IMR-90 (cell line): Measurements from ENCODE around the gene THAP6. TPM values are rescaled to one million over a fixed set of nuclear protein-coding genes. Genes with fewer than 3 reads are reported as not detected.
"Not testable (repeated sequence)": the region's sequence is repeated elsewhere in the genome, so short reads cannot be mapped to it uniquely, and the experiment has no call there.

ENCODE experiments used
- ATAC-seq: fragments of 200-7000 bp; cut with Tn5 transposase; 2 replicates; pipeline ENCODE4 v1.9.1; 2020; ENCODE audit warnings: low read depth, mild to moderate bottlenecking, moderate library complexity
- BruUV-seq: library from RNA; stranded (reverse); fragments of 400-500 nt; replicated peaks from 2 replicates; lab custom pipeline; 2021; lab: Mats Ljungman, UMichigan
- CTCF ChIA-PET: fragments of 300-600 bp; formaldehyde crosslinking; extraction: SDS; loops from one replicate; lab custom pipeline; 2021; ENCODE audit warnings: antibody characterized with exemption; lab: Yijun Ruan, JAX
- POLR2A ChIA-PET: fragments of 300-600 bp; sonication (Branson Sonifier 250); formaldehyde crosslinking; loops from one replicate; lab custom pipeline; 2022; ENCODE audit warnings: antibody characterized with exemption; ENCODE audit not compliant: unreplicated experiment; lab: Charles Lee
- DNase-seq: peaks from one replicate; pipeline ENCODE4 v3.0.0; 2013
- H2AFZ ChIP-seq: replicated peaks from 2 replicates; pipeline ENCODE3; 2013; ENCODE audit warnings: low read length, mild to moderate bottlenecking; ENCODE audit not compliant: poor library complexity
- H2AK5ac ChIP-seq: 2 replicates; pipeline ENCODE4 v1.6.1; 2013; ENCODE audit warnings: low read depth, low read length, inconsistent platforms
- H2AK9ac ChIP-seq: replicated peaks from 2 replicates; pipeline ENCODE3; 2013; ENCODE audit warnings: mild to moderate bottlenecking, low read depth, low read length, moderate library complexity; ENCODE audit not compliant: poor library complexity
- H2BK120ac ChIP-seq: 2 replicates; pipeline ENCODE4 v1.6.1; 2013; ENCODE audit warnings: low read depth, low read length, inconsistent platforms
- H2BK15ac ChIP-seq: 3 replicates; pipeline ENCODE4 v1.6.1; 2013; ENCODE audit warnings: low read depth, low read length, inconsistent platforms
- H2BK20ac ChIP-seq: 2 replicates; pipeline ENCODE4 v1.6.1; 2013; ENCODE audit warnings: low read depth, mild to moderate bottlenecking, inconsistent platforms, low read length, moderate library complexity
- H2BK5ac ChIP-seq: 2 replicates; pipeline ENCODE4 v1.6.1; 2013; ENCODE audit warnings: mild to moderate bottlenecking, low read depth, low read length, inconsistent platforms; ENCODE audit not compliant: poor library complexity, severe bottlenecking
- H3K14ac ChIP-seq: replicated peaks from 2 replicates; pipeline ENCODE4 v1.6.1; 2013; ENCODE audit warnings: low read depth, low read length, inconsistent platforms
- H3K18ac ChIP-seq: 2 replicates; pipeline ENCODE4 v1.6.1; 2013; ENCODE audit warnings: low read depth, low read length, control low read depth
- H3K23ac ChIP-seq: 2 replicates; pipeline ENCODE4 v1.6.1; 2013; ENCODE audit warnings: low read depth, low read length, inconsistent platforms
- H3K27ac ChIP-seq: 2 replicates; pipeline ENCODE4 v1.5.1; 2013; ENCODE audit warnings: mild to moderate bottlenecking, control low read depth, low read length; ENCODE audit not compliant: insufficient read depth
- H3K27me3 ChIP-seq: 2 replicates; pipeline ENCODE4 v1.6.1; 2013; ENCODE audit warnings: low read length; ENCODE audit not compliant: control insufficient read depth, insufficient read depth
- H3K36me3 ChIP-seq: 2 replicates; pipeline ENCODE4 v1.6.1; 2013; ENCODE audit warnings: low read length, mixed read lengths; ENCODE audit not compliant: control insufficient read depth, insufficient read depth
- H3K4ac ChIP-seq: 2 replicates; pipeline ENCODE4 v1.6.1; 2013; ENCODE audit warnings: low read depth, low read length, inconsistent platforms
- H3K4me1 ChIP-seq: 2 replicates; pipeline ENCODE4 v1.6.1; 2013; ENCODE audit warnings: low read length, mixed read lengths; ENCODE audit not compliant: control insufficient read depth, insufficient read depth
- H3K4me2 ChIP-seq: 2 replicates; pipeline ENCODE4 v1.6.1; 2013; ENCODE audit warnings: low read depth, mild to moderate bottlenecking, control low read depth, low read length, moderate library complexity
- H3K4me3 ChIP-seq: 2 replicates; pipeline ENCODE4 v1.5.1; 2013; ENCODE audit warnings: low read depth, mild to moderate bottlenecking, control low read depth, low read length, moderate library complexity; ENCODE audit not compliant: insufficient read depth
- H3K56ac ChIP-seq: 2 replicates; pipeline ENCODE4 v1.6.1; 2013; ENCODE audit warnings: low read length, inconsistent platforms; ENCODE audit not compliant: insufficient read depth; ENCODE audit errors: extremely low read depth
- H3K79me1 ChIP-seq, 2 experiments: 2 replicates each; pipeline ENCODE4 v1.6.1; 2013; ENCODE audit warnings: low read length in 2 of 2, inconsistent platforms in 1 of 2, low read depth in 1 of 2
- H3K9ac ChIP-seq: 2 replicates; pipeline ENCODE4 v1.6.1; 2013; ENCODE audit warnings: low read depth, low read length, control low read depth
- H3K9me1 ChIP-seq: 2 replicates; pipeline ENCODE4 v1.6.1; 2013; ENCODE audit warnings: low read length, inconsistent platforms; ENCODE audit not compliant: insufficient read depth
- H3K9me3 ChIP-seq: 2 replicates; pipeline ENCODE4 v1.6.1; 2013; ENCODE audit warnings: low read length; ENCODE audit not compliant: control insufficient read depth, insufficient read depth
- H4K20me1 ChIP-seq: 2 replicates; pipeline ENCODE4 v1.6.1; 2013; ENCODE audit warnings: low read length, inconsistent platforms; ENCODE audit not compliant: insufficient read depth
- H4K5ac ChIP-seq: 2 replicates; pipeline ENCODE4 v1.6.1; 2013; ENCODE audit warnings: mild to moderate bottlenecking, low read depth, low read length, control low read depth
- H4K8ac ChIP-seq, 2 experiments: 2 replicates each; pipeline ENCODE4 v1.6.1; 2013; ENCODE audit warnings: low read depth in 2 of 2, low read length in 2 of 2, control low read depth in 1 of 2, inconsistent platforms in 1 of 2
- H4K91ac ChIP-seq: 2 replicates; pipeline ENCODE4 v1.6.1; 2013; ENCODE audit warnings: low read depth, low read length, inconsistent platforms; ENCODE audit not compliant: insufficient read depth
- WGBS, 2 experiments: methylation state at CpG; one replicate each; pipeline versions ENCODE4 v1.1.5 to v1.1.7; 2013; ENCODE audit warnings: missing lambda C conversion rate in 2 of 2; ENCODE audit not compliant: insufficient read length in 1 of 2; ENCODE audit errors: extremely low coverage in 2 of 2; 5-methylcytosine and 5-hydroxymethylcytosine counted together
- dilution Hi-C: fragments of 300-500 bp; cut with HindIII; formaldehyde crosslinking; loops from one replicate; pipeline ENCODE4 v1.14.3; 2018; ENCODE audit warnings: low sequenced_read_pairs; ENCODE audit not compliant: unreplicated experiment
- in situ Hi-C: fragments of 300-500 bp; cut with MboI; formaldehyde crosslinking; loops from 3 replicates; pipeline ENCODE4 v1.14.3; 2019; ENCODE audit warnings: low sequenced_read_pairs, inconsistent platforms, mixed read lengths
- intact Hi-C: fragments of 100-400 bp; cut with micrococcal nuclease; formaldehyde crosslinking; loops from 2 replicates; pipeline ENCODE4 v1.10.0; 2022
- polyA plus RNA-seq, 3 experiments: library from polyadenylated mRNA; depleted of rRNA; stranded (reverse); fragments of >200 nt; gene quantifications; 2 replicates each; pipeline ENCODE4 v1.2.3, GENCODE V29; 2012; ENCODE audit warnings: low replicate concordance in 1 of 3
- total RNA-seq: library from RNA; depleted of rRNA; stranded (reverse); fragments of >200 nt; gene quantifications from 2 replicates; pipeline ENCODE4 v1.2.3, GENCODE V29; 2012

THAP6 gene
- total and polyA plus RNA-seq, 2 of the 4 experiments (the other 2 are of a cell fraction) = 6.3 to 7.0 TPM

GRCh38 chr4:75509592-75509991, 4.7 kb upstream of the THAP6 start:
- H3K4me2 ChIP-seq, H3K27me3 ChIP-seq, H3K4me1 ChIP-seq, intact Hi-C loops, dilution Hi-C loops, H3K36me3 ChIP-seq, H3K9me1 ChIP-seq, H3K23ac ChIP-seq, H2BK15ac ChIP-seq, H3K4me3 ChIP-seq, H3K9ac ChIP-seq, H3K56ac ChIP-seq, H2BK120ac ChIP-seq, POLR2A ChIA-PET, H4K91ac ChIP-seq, DNase-seq, H2BK20ac ChIP-seq, H4K8ac ChIP-seq, H4K5ac ChIP-seq, in situ Hi-C loops, H3K14ac ChIP-seq, BruUV-seq, CTCF ChIA-PET, H2AFZ ChIP-seq, ATAC-seq, H3K27ac ChIP-seq, H4K20me1 ChIP-seq, H2AK9ac ChIP-seq, H3K4ac ChIP-seq, H2BK5ac ChIP-seq, H3K9me3 ChIP-seq, H3K18ac ChIP-seq, H2AK5ac ChIP-seq: not testable (repeated sequence)
- H3K79me1 ChIP-seq = peaks cover 26 to 51% of the 10 kb centered on the region in 2 experiments
- no CpG with 5 or more reads among the region's 4 CpGs for WGBS, 2 experiments
